Measurements from ENCODE around the gene NHLRC1. TPM values are rescaled to one million over a fixed set of nuclear protein-coding genes. Genes with fewer than 3 reads are reported as not detected.

NHLRC1 gene
- total and polyA plus RNA-seq, 10 of the 15 experiments (the other 5 are each of a cell fraction or from before 2014, with no cell fraction given), result 0.04 to 0.22 (median 0.12) TPM; not detected in 2

- in situ Hi-C loops (cut with MboI) (no loop called here), intact Hi-C loops (cut with micrococcal nuclease; ENCODE audit: unreplicated experiment) (no loop called here)
- DNase-seq (ENCODE audit: low read depth, low spot score), result no peak
- H3K9me3 ChIP-seq (replicated peaks; ENCODE audit: control insufficient read depth, insufficient read depth, low read length), result no peaks in the 10 kb centered on the region
- H3K4me2 ChIP-seq (ENCODE audit: control insufficient read depth, insufficient read depth), result no peak overlapping the region
- TF ChIP-seq ZNF24 (IDR thresholded peaks at IDR 0.05), result 0 out of 2 replicates have a peak, but pooled peaks have one; percentile 0
- TF ChIP-seq ZNF217 (IDR thresholded peaks at IDR 0.05), result no peak
- H2AFZ ChIP-seq (ENCODE audit: control insufficient read depth, low read depth, low read length), result no peak overlapping the region
- ChIA-PET RAD21 (ENCODE audit: unreplicated experiment) (no interaction called here), SMC1A (ENCODE audit: uncharacterized antibody, unreplicated experiment) (interaction anchor here (1.0 kb wide), 1 partner anchor 39 kb away, joined by 3 read pairs; no protein-coding TSS in a partner anchor), POLR2A (no interaction called here), CTCF (interaction anchor here (0.6 to 0.9 kb wide), 2 partner anchors 9 to 308 kb away, joined by 3 read pairs; no protein-coding TSS in a partner anchor)
- no peak for FAIRE-seq
- H3K4me1 ChIP-seq (ENCODE audit: control insufficient read depth, insufficient read depth, low read length), result no peaks in the 10 kb centered on the region
- H4K20me1 ChIP-seq (ENCODE audit: control insufficient read depth, insufficient read depth), result no peaks in the 10 kb centered on the region
- H3K27me3 ChIP-seq (replicated peaks in 1 of 2; ENCODE audit: control insufficient read depth in 2 of 2, insufficient read depth in 2 of 2, low read length in 1 of 2), result no peaks in the 10 kb centered on the region
- H3K4me3 ChIP-seq, result no peak overlapping the region
- no peaks in the 10 kb centered on the region for H3K36me3 ChIP-seq (ENCODE audit: control insufficient read depth in 2 of 2, insufficient read depth in 2 of 2, low read length in 1 of 2)
- H3K27ac ChIP-seq (ENCODE audit: control insufficient read depth, insufficient read depth), result no peak overlapping the region
- WGBS (ENCODE audit: insufficient coverage, insufficient replicate concordance, low lambda C conversion rate, missing lambda C conversion rate), result 62% methylated on average over 11 of the region's 11 CpGs
- no peak for ATAC-seq
- BruUV-seq (replicated peaks), result no TSS peak
- H3K79me2 ChIP-seq (ENCODE audit: control insufficient read depth, insufficient read depth, low read length), result no peaks in the 10 kb centered on the region
- H3K9ac ChIP-seq (ENCODE audit: control insufficient read depth, insufficient read depth, low read length), result no peak overlapping the region
Measured at GRCh38 chr6:18081025-18081668, 41.3 kb downstream of the NHLRC1 start.

- ChIA-PET POLR2A (no interaction called here), SMC1A (ENCODE audit: uncharacterized antibody, unreplicated experiment) (interaction anchor here (1.0 kb wide), 1 partner anchor 40 kb away, joined by 3 read pairs; no protein-coding TSS in a partner anchor), RAD21 (ENCODE audit: unreplicated experiment) (no interaction called here), CTCF (interaction anchor here (0.9 kb wide), 1 partner anchor 10 kb away, joined by 3 read pairs; no protein-coding TSS in a partner anchor)
- H3K9ac ChIP-seq (ENCODE audit: control insufficient read depth, insufficient read depth, low read length), result no peak overlapping the region
- H3K27me3 ChIP-seq (replicated peaks in 1 of 2; ENCODE audit: control insufficient read depth in 2 of 2, insufficient read depth in 2 of 2, low read length in 1 of 2), result no peaks in the 10 kb centered on the region
- in situ Hi-C loops (cut with MboI), result no loop called here
- no peaks in the 10 kb centered on the region for H3K36me3 ChIP-seq (ENCODE audit: control insufficient read depth in 2 of 2, insufficient read depth in 2 of 2, low read length in 1 of 2)
- no peak for DNase-seq (ENCODE audit: low read depth, low spot score)
- FAIRE-seq, result no peak
- BruUV-seq (replicated peaks), result no TSS peak
- no peaks in the 10 kb centered on the region for H3K79me2 ChIP-seq (ENCODE audit: control insufficient read depth, insufficient read depth, low read length)
- no peaks in the 10 kb centered on the region for H3K4me1 ChIP-seq (ENCODE audit: control insufficient read depth, insufficient read depth, low read length)
- no peak overlapping the region for H2AFZ ChIP-seq (ENCODE audit: control insufficient read depth, low read depth, low read length)
- WGBS (ENCODE audit: insufficient coverage, insufficient replicate concordance, low lambda C conversion rate, missing lambda C conversion rate), result 50% methylated on average over 4 of the region's 4 CpGs
- TF ChIP-seq ESRRA (IDR thresholded peaks at IDR 0.05; ENCODE audit: low read length), result no peak
- no peak overlapping the region for H3K4me3 ChIP-seq
- H3K9me3 ChIP-seq (replicated peaks; ENCODE audit: control insufficient read depth, insufficient read depth, low read length), result no peaks in the 10 kb centered on the region; the same call in 2 of the 3 replicates
- no peak overlapping the region for H3K27ac ChIP-seq (ENCODE audit: control insufficient read depth, insufficient read depth)
- H3K4me2 ChIP-seq (ENCODE audit: control insufficient read depth, insufficient read depth), result no peak overlapping the region
- H4K20me1 ChIP-seq (ENCODE audit: control insufficient read depth, insufficient read depth), result no peaks in the 10 kb centered on the region
- ATAC-seq, result no peak
- intact Hi-C loops (cut with micrococcal nuclease; ENCODE audit: unreplicated experiment), result no loop called here
Measured at GRCh38 chr6:18080544-18080943, 41.9 kb downstream of the NHLRC1 start.

Measured in GM12878 (cell line).